GM18951 (cell line): Measurements from ENCODE around the gene STK36.

ENCODE experiments used
- POLR2A ChIP-seq: IDR thresholded peaks from 4 replicates; pipeline ENCODE4 v1.6.1; 2011; ENCODE audit warnings: mild to moderate bottlenecking; ENCODE audit not compliant: insufficient read length, insufficient read depth; ENCODE audit errors: extremely low read depth
- in situ Hi-C: fragments of 300-500 bp; cut with MboI; formaldehyde crosslinking; loops from one replicate; pipeline ENCODE4 v1.12.0; 2022; ENCODE audit warnings: low sequenced_read_pairs, mixed read lengths, inconsistent platforms; ENCODE audit not compliant: unreplicated experiment

STK36 gene

GRCh38 chr2:218691234-218691633 is 19.3 kb downstream of the STK36 start:
- TF ChIP-seq POLR2A, result no peak
- in situ Hi-C loops, result no loop called here

GRCh38 chr2:218694405-218695145 is 22.7 kb downstream of the STK36 start:
- TF ChIP-seq POLR2A, result no peak
- in situ Hi-C loops, result no loop called here

GRCh38 chr2:218698885-218699284 is 27.0 kb downstream of the STK36 start:
- in situ Hi-C loops, result no loop called here
- no peak for TF ChIP-seq POLR2A

- no peak for TF ChIP-seq POLR2A
- in situ Hi-C loops, result no loop called here
Observed at GRCh38 chr2:218701806-218702205, 29.9 kb downstream of the STK36 start.

GRCh38 chr2:218703341-218703740 is 31.5 kb downstream of the STK36 start:
- in situ Hi-C loops, result no loop called here
- TF ChIP-seq POLR2A, result no peak

GRCh38 chr2:218708086-218708485 is 36.2 kb downstream of the STK36 start:
- TF ChIP-seq POLR2A, result no peak
- in situ Hi-C loops, result no loop called here

- in situ Hi-C loops, result no loop called here
- TF ChIP-seq POLR2A, result no peak
Observed at GRCh38 chr2:218709908-218710307, 38.0 kb downstream of the STK36 start.

GRCh38 chr2:218710334-218710686 is 38.4 kb downstream of the STK36 start:
- in situ Hi-C loops, result no loop called here
- no peak for TF ChIP-seq POLR2A

GRCh38 chr2:218710687-218711549 is 39.0 kb downstream of the STK36 start, which contains the start of gene TTLL4:
Gene TTLL4, plus strand, starts transcription at chr2:218710835. Its CDS starts 26,842 bp downstream, at chr2:218737677.
- peak; percentile 82 for TF ChIP-seq POLR2A
- in situ Hi-C loops, result no loop called here

GRCh38 chr2:218711550-218711929 is 39.7 kb downstream of the STK36 start:
- in situ Hi-C loops, result no loop called here
- TF ChIP-seq POLR2A, result no peak

- in situ Hi-C loops, result no loop called here
- no peak for TF ChIP-seq POLR2A
Observed at GRCh38 chr2:218713922-218714321, 42.0 kb downstream of the STK36 start.

- in situ Hi-C loops, result no loop called here
- TF ChIP-seq POLR2A, result no peak
Observed at GRCh38 chr2:218716070-218716469, 44.2 kb downstream of the STK36 start.

GRCh38 chr2:218717262-218717661 is 45.4 kb downstream of the STK36 start:
- in situ Hi-C loops, result no loop called here
- TF ChIP-seq POLR2A, result no peak

GRCh38 chr2:218718058-218718457 is 46.2 kb downstream of the STK36 start:
- in situ Hi-C loops, result no loop called here
- no peak for TF ChIP-seq POLR2A
